CD4-positive, alpha-beta T cell treated with Interleukin-6 at 100 ng/mL for 8 hours (primary cell): Measurements from ENCODE around the gene MFSD11.
A peak's percentile ranks its signal among the peaks of the same experiment; 100 is the strongest.
"Not testable (repeated sequence)": the region's sequence is repeated elsewhere in the genome, so short reads cannot be mapped to it uniquely, and the experiment has no call there.

Experiments
- DNase-seq: peaks from one replicate; pipeline ENCODE4 v3.0.0-alpha.2; 2020; ENCODE audit warnings: mixed read lengths, low spot score

MFSD11 gene

GRCh38 chr17:76797241-76797840 is 59.4 kb downstream of the MFSD11 start:
- DNase-seq: no peak

- DNase-seq: no peak
Observed at GRCh38 chr17:76801706-76802105, 63.8 kb downstream of the MFSD11 start.

- no peak for DNase-seq
Observed at GRCh38 chr17:76805319-76805718, 67.4 kb downstream of the MFSD11 start.

GRCh38 chr17:76806151-76806550 is 68.2 kb downstream of the MFSD11 start:
- not testable (repeated sequence) for DNase-seq

- DNase-seq: not testable (repeated sequence)
Observed at GRCh38 chr17:76806767-76807166, 68.8 kb downstream of the MFSD11 start.

- no peak for DNase-seq
Observed at GRCh38 chr17:76808326-76808725, 70.4 kb downstream of the MFSD11 start.

GRCh38 chr17:76810956-76811355 is 73.0 kb downstream of the MFSD11 start:
- DNase-seq: no peak

- DNase-seq: no peak
Observed at GRCh38 chr17:76811834-76812233, 73.9 kb downstream of the MFSD11 start.

GRCh38 chr17:76812263-76812662 is 74.3 kb downstream of the MFSD11 start:
- DNase-seq: no peak

GRCh38 chr17:76812968-76813367 is 75.0 kb downstream of the MFSD11 start:
- DNase-seq: no peak

GRCh38 chr17:76815907-76816589 is 78.1 kb downstream of the MFSD11 start:
- DNase-seq: not testable (repeated sequence)

- DNase-seq: peak; percentile 67
Observed at GRCh38 chr17:76816590-76817135, 78.7 kb downstream of the MFSD11 start.

GRCh38 chr17:76820039-76820438 is 82.1 kb downstream of the MFSD11 start:
- no peak for DNase-seq

- no peak for DNase-seq
Observed at GRCh38 chr17:76820561-76820960, 82.6 kb downstream of the MFSD11 start.

GRCh38 chr17:76822184-76822778 is 84.4 kb downstream of the MFSD11 start:
- no peak for DNase-seq

- no peak for DNase-seq
Observed at GRCh38 chr17:76824093-76824492, 86.2 kb downstream of the MFSD11 start.

GRCh38 chr17:76826330-76827068 is 88.6 kb downstream of the MFSD11 start:
- DNase-seq: no peak

- DNase-seq: no peak
Observed at GRCh38 chr17:76827736-76828135, 89.8 kb downstream of the MFSD11 start.
